CD4-positive, alpha-beta T cell (primary cell): ENCODE measurements around the gene VPS8. TPM values are rescaled to one million over a fixed set of nuclear protein-coding genes. Genes with fewer than 3 reads are reported as not detected.

Experiments
- ATAC-seq: fragments of 200-7000 bp; cut with Tn5 transposase; one replicate; pipeline ENCODE4 v1.10.0; 2022; ENCODE audit warnings: mild to moderate bottlenecking; ENCODE audit not compliant: poor library complexity
- CTCF ChIA-PET: fragments of 350-600 bp; sonication (Branson Sonifier 250); formaldehyde crosslinking; loops from one replicate; lab custom pipeline; 2021; ENCODE audit warnings: antibody characterized with exemption, inconsistent platforms; lab: Charles Lee
- POLR2A ChIA-PET: fragments of 350-600 bp; sonication (Branson Sonifier 250); formaldehyde crosslinking; loops from one replicate; lab custom pipeline; 2021; ENCODE audit warnings: antibody characterized with exemption, inconsistent platforms; lab: Charles Lee
- DNase-seq, 14 experiments: peaks; one replicate each; pipeline ENCODE4 v3.0.0-alpha.2; 2013 to 2020; ENCODE audit warnings: mixed read lengths in 2 of 14
- H3K27ac ChIP-seq, 2 donors: one replicate each; pipeline versions ENCODE4 v1.5.1 to v1.7.0; 2013; ENCODE audit warnings: low read length in 2 of 2, low read depth in 1 of 2, mild to moderate bottlenecking in 1 of 2
- H3K27me3 ChIP-seq, 2 experiments: 1 replicate in 1 of 2; 2 replicates in 1 of 2; pipeline versions ENCODE4 v1.6.1 to v1.7.0; 2013; ENCODE audit warnings: low read length in 2 of 2, control low read depth in 1 of 2, mild to moderate bottlenecking in 1 of 2, moderate library complexity in 1 of 2; ENCODE audit not compliant: insufficient read depth in 2 of 2, control insufficient read depth in 1 of 2
- H3K36me3 ChIP-seq: one replicate; pipeline ENCODE4 v1.6.1; 2013; ENCODE audit warnings: low read length, control low read depth; ENCODE audit not compliant: insufficient read depth
- H3K4me1 ChIP-seq: one replicate; pipeline ENCODE4 v1.6.1; 2013; ENCODE audit warnings: low read length, control low read depth; ENCODE audit not compliant: insufficient read depth
- H3K4me3 ChIP-seq: one replicate; pipeline ENCODE4 v1.5.1; 2013; ENCODE audit warnings: mild to moderate bottlenecking, low read length, moderate library complexity
- H3K9me3 ChIP-seq, 2 experiments: 1 replicate in 1 of 2; 2 replicates in 1 of 2; pipeline versions ENCODE4 v1.6.1 to v1.7.0; 2013; ENCODE audit warnings: low read length in 2 of 2, mild to moderate bottlenecking in 2 of 2, control low read depth in 1 of 2, moderate library complexity in 1 of 2; ENCODE audit not compliant: control insufficient read depth in 1 of 2, insufficient read depth in 1 of 2
- H3K27ac Mint-ChIP-seq: one replicate; pipeline ENCODE4 v1.8.0; 2020; ENCODE audit warnings: mixed read lengths
- H3K27me3 Mint-ChIP-seq: one replicate; pipeline ENCODE4 v1.8.0; 2021; ENCODE audit warnings: mixed read lengths
- H3K36me3 Mint-ChIP-seq: one replicate; pipeline ENCODE4 v1.8.0; 2021; ENCODE audit warnings: low read depth, mixed read lengths
- H3K4me1 Mint-ChIP-seq: one replicate; pipeline ENCODE4 v1.8.0; 2021; ENCODE audit warnings: low read depth, mixed read lengths
- H3K4me3 Mint-ChIP-seq: one replicate; pipeline ENCODE4 v1.8.0; 2020; ENCODE audit warnings: mild to moderate bottlenecking, mixed read lengths
- H3K9me3 Mint-ChIP-seq: one replicate; pipeline ENCODE4 v1.8.0; 2020; ENCODE audit warnings: mixed read lengths
- intact Hi-C, 2 experiments: fragments of 100-400 bp; cut with DNase I in 1 of 2; cut with micrococcal nuclease in 1 of 2; formaldehyde crosslinking; loops; one replicate each; pipeline versions ENCODE4 v1.15.1 to v1.9.0; 2023 to 2025; cut with DNase I, micrococcal nuclease
- total RNA-seq, 174 experiments: library from RNA in 2 of 174; stranded (reverse) in 2 of 174; gene quantifications; one replicate each; pipeline ENCODE4 v1.2.3 and lab custom pipeline; 2021 to 2026
- TF ChIP-seq, protein P1 (sequence below): fragments of 200-600 bp; IDR thresholded peaks from one replicate; pipeline ENCODE4 v1.8.0; 2022; ENCODE audit warnings: antibody characterized with exemption, mild to moderate bottlenecking

The VPS8 gene
- total RNA-seq, 2 experiments from 2014 or later = 56.8 to 61.2 TPM

- Mint-ChIP-seq H3K4me3 (no peak overlapping the region), H3K9me3 (peaks cover 5% of the 10 kb centered on the region), H3K4me1 (no peaks in the 10 kb centered on the region), H3K27ac (no peak overlapping the region), H3K27me3 (no peaks in the 10 kb centered on the region), H3K36me3 (peaks cover 91% of the 10 kb centered on the region)
- DNase-seq (no peak), ATAC-seq (no peak)
- H3K9me3 ChIP-seq = no peaks in the 10 kb centered on the region
- CTCF ChIA-PET = no interaction called here
- no peak overlapping the region for H3K4me3 ChIP-seq
- no peaks in the 10 kb centered on the region for H3K27me3 ChIP-seq
- H3K4me1 ChIP-seq = no peaks in the 10 kb centered on the region
- H3K36me3 ChIP-seq = peaks cover 18% of the 10 kb centered on the region
- intact Hi-C loops = no loop called here
- TF ChIP-seq, protein P1, sequence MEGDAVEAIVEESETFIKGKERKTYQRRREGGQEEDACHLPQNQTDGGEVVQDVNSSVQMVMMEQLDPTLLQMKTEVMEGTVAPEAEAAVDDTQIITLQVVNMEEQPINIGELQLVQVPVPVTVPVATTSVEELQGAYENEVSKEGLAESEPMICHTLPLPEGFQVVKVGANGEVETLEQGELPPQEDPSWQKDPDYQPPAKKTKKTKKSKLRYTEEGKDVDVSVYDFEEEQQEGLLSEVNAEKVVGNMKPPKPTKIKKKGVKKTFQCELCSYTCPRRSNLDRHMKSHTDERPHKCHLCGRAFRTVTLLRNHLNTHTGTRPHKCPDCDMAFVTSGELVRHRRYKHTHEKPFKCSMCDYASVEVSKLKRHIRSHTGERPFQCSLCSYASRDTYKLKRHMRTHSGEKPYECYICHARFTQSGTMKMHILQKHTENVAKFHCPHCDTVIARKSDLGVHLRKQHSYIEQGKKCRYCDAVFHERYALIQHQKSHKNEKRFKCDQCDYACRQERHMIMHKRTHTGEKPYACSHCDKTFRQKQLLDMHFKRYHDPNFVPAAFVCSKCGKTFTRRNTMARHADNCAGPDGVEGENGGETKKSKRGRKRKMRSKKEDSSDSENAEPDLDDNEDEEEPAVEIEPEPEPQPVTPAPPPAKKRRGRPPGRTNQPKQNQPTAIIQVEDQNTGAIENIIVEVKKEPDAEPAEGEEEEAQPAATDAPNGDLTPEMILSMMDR = no peak
- POLR2A ChIA-PET = no interaction called here
- H3K27ac ChIP-seq = no peak overlapping the region
Observed at GRCh38 chr3:185042312-185043050, 230.5 kb downstream of the VPS8 start.

GRCh38 chr3:185046164-185046515 is 234.2 kb downstream of the VPS8 start:
- Mint-ChIP-seq H3K36me3 (peaks cover 93% of the 10 kb centered on the region), H3K27ac (no peak overlapping the region), H3K4me1 (no peaks in the 10 kb centered on the region), H3K27me3 (no peaks in the 10 kb centered on the region), H3K4me3 (no peak overlapping the region), H3K9me3 (no peaks in the 10 kb centered on the region)
- Histone ChIP-seq H3K4me1 (no peaks in the 10 kb centered on the region), H3K27ac (no peak overlapping the region), H3K4me3 (no peak overlapping the region), H3K36me3 (peaks cover 50% of the 10 kb centered on the region), H3K27me3 (no peaks in the 10 kb centered on the region), H3K9me3 (peaks cover 0 to 8% of the 10 kb centered on the region in 2 experiments)
- POLR2A ChIA-PET = no interaction called here
- intact Hi-C loops = no loop called here
- TF ChIP-seq, protein P1 = no peak
- ATAC-seq (no peak), DNase-seq (no peak)
- CTCF ChIA-PET = interaction anchor here (1.0 kb wide), 1 partner anchor 17 kb away, joined by 4 read pairs; no protein-coding TSS in a partner anchor

- TF ChIP-seq, protein P1 = no peak
- DNase-seq (no peak), ATAC-seq (no peak)
- H3K27ac Mint-ChIP-seq = no peak overlapping the region
- Histone ChIP-seq H3K4me1 (no peaks in the 10 kb centered on the region), H3K27me3 (no peaks in the 10 kb centered on the region), H3K9me3 (peaks cover 0 to 13% of the 10 kb centered on the region in 2 experiments), H3K27ac (no peak overlapping the region), H3K36me3 (peaks cover 55% of the 10 kb centered on the region), H3K4me3 (no peak overlapping the region)
- no peak overlapping the region for H3K4me3 Mint-ChIP-seq
- intact Hi-C loops = no loop called here
- ChIA-PET POLR2A (no interaction called here), CTCF (no interaction called here)
- no peaks in the 10 kb centered on the region for H3K4me1 Mint-ChIP-seq
- H3K27me3 Mint-ChIP-seq = no peaks in the 10 kb centered on the region
- H3K9me3 Mint-ChIP-seq = no peaks in the 10 kb centered on the region
- peaks cover 93% of the 10 kb centered on the region for H3K36me3 Mint-ChIP-seq
Observed at GRCh38 chr3:185046603-185047002, 234.6 kb downstream of the VPS8 start.
